ENCODE data around the gene ACSF3. TPM values are rescaled to one million over a fixed set of nuclear protein-coding genes. Genes with fewer than 3 reads are reported as not detected.
A peak's percentile ranks its signal among the peaks of the same experiment; 100 is the strongest.

The ACSF3 gene
- total RNA-seq, 1 experiment from 2014 or later = 30.8 TPM

- intact Hi-C loops (cut with micrococcal nuclease; ENCODE audit: unreplicated experiment) = no loop called here
- CTCF ChIA-PET = interaction anchor here (0.8 kb wide), 1 partner anchor 213 kb away, joined by 3 read pairs; no protein-coding TSS in a partner anchor
- TF ChIP-seq TCF7L2 (IDR thresholded peaks at IDR 0.05; ENCODE audit: low read depth, low read length) = no peak
- Histone ChIP-seq H3K27me3 (ENCODE audit: control insufficient read depth, insufficient read depth, low read length) (no peaks in the 10 kb centered on the region), H3K36me3 (ENCODE audit: control insufficient read depth, insufficient read depth, low read length) (no peaks in the 10 kb centered on the region), H3K9me3 (ENCODE audit: control insufficient read depth, insufficient read depth, low read depth, low read length) (no peaks in the 10 kb centered on the region), H3K4me1 (ENCODE audit: control insufficient read depth, insufficient read depth, low read length) (no peaks in the 10 kb centered on the region), H3K27ac (ENCODE audit: low read length) (no peak overlapping the region), H3K4me3 (ENCODE audit: low read depth in 2 of 2, low read length in 2 of 2) (no peak overlapping the region)
- in situ Hi-C loops (cut with HindIII; ENCODE audit: low pct_unique_long_range_greater_than_20kb, low sequenced_read_pairs) = no loop called here
- BruUV-seq (replicated peaks) = no TSS peak
- ATAC-seq (peak; percentile 57; the same call in 1 of the 2 replicates), DNase-seq (ENCODE audit: low read depth, low spot score) (no peak)
- POLR2A ChIA-PET = no interaction called here
Measured at GRCh38 chr16:89154390-89155183, 60.9 kb downstream of the ACSF3 start.

GRCh38 chr16:89155184-89155679 lies 61.6 kb downstream of the ACSF3 start:
- CTCF ChIA-PET = no interaction called here
- intact Hi-C loops (cut with micrococcal nuclease; ENCODE audit: unreplicated experiment) = no loop called here
- H3K27ac ChIP-seq (ENCODE audit: low read length) = no peak overlapping the region
- DNase-seq (ENCODE audit: low read depth, low spot score) = no peak
- in situ Hi-C loops (cut with HindIII; ENCODE audit: low pct_unique_long_range_greater_than_20kb, low sequenced_read_pairs) = no loop called here
- H3K27me3 ChIP-seq (ENCODE audit: control insufficient read depth, insufficient read depth, low read length) = no peaks in the 10 kb centered on the region
- no peak for TF ChIP-seq CTCF (IDR thresholded peaks at IDR 0.05)
- no peak for TF ChIP-seq TCF7L2 (IDR thresholded peaks at IDR 0.05; ENCODE audit: low read depth, low read length)
- TF ChIP-seq SIN3A (IDR thresholded peaks at IDR 0.05; ENCODE audit: borderline replicate concordance, insufficient read depth, low read depth, low read length) = no peak
- TF ChIP-seq POLR2AphosphoS5 (IDR thresholded peaks at IDR 0.05; ENCODE audit: low read depth, low read length) = no peak
- no peak for TF ChIP-seq REST (IDR thresholded peaks at IDR 0.05; ENCODE audit: insufficient read depth in 1 of 2, low read depth in 2 of 2, low read length in 1 of 2)
- BruUV-seq (replicated peaks) = no TSS peak
- H3K4me3 ChIP-seq (ENCODE audit: low read depth in 2 of 2, low read length in 2 of 2) = no peak overlapping the region
- ATAC-seq = peak; percentile 29; the same call in 1 of the 2 replicates
- H3K36me3 ChIP-seq (ENCODE audit: control insufficient read depth, insufficient read depth, low read length) = no peaks in the 10 kb centered on the region
- no peaks in the 10 kb centered on the region for H3K4me1 ChIP-seq (ENCODE audit: control insufficient read depth, insufficient read depth, low read length)
- no peaks in the 10 kb centered on the region for H3K9me3 ChIP-seq (ENCODE audit: control insufficient read depth, insufficient read depth, low read depth, low read length)
- POLR2A ChIA-PET = no interaction called here

Measured in Panc1 (cell line).